ENCODE results near the gene RNPS1.

DNA sequence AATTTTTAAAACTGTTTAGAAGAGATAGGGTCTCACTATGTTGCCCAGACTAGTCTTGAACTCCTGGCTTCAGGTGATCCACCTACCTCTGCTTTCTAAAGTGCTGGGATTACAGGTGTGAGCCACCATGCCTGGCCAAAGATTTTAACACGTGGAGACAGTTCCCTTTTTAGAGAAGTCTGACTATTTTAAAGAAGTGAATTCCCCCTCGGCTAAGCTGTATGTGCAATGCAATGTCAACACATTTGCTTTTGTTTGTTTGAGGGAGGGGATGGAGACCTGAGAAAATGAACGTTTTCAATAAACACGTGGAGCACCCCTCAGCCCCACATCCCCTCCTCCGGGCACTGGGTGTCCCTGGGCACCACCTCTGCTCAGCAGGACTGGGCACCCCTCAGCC is 14.3 kb upstream of the RNPS1 start:
- TF ChIP-seq, protein P1, sequence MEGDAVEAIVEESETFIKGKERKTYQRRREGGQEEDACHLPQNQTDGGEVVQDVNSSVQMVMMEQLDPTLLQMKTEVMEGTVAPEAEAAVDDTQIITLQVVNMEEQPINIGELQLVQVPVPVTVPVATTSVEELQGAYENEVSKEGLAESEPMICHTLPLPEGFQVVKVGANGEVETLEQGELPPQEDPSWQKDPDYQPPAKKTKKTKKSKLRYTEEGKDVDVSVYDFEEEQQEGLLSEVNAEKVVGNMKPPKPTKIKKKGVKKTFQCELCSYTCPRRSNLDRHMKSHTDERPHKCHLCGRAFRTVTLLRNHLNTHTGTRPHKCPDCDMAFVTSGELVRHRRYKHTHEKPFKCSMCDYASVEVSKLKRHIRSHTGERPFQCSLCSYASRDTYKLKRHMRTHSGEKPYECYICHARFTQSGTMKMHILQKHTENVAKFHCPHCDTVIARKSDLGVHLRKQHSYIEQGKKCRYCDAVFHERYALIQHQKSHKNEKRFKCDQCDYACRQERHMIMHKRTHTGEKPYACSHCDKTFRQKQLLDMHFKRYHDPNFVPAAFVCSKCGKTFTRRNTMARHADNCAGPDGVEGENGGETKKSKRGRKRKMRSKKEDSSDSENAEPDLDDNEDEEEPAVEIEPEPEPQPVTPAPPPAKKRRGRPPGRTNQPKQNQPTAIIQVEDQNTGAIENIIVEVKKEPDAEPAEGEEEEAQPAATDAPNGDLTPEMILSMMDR (IDR thresholded peaks at IDR 0.05): no peak
- TF ChIP-seq ZFX (IDR thresholded peaks at IDR 0.05; ENCODE audit: borderline replicate concordance): no peak

Data from 22Rv1 (cell line).